Psoas muscle (tissue), 8 donors: ENCODE data around the gene PDGFC. TPM values are rescaled to one million over a fixed set of nuclear protein-coding genes. Genes with fewer than 3 reads are reported as not detected.

ENCODE experiments used
- ATAC-seq, 4 donors: fragments of 200-7000 bp; cut with Tn5 transposase; one replicate each; pipeline ENCODE4 v1.9.1; 2020; ENCODE audit warnings: moderate library complexity in 3 of 4, mild to moderate bottlenecking in 2 of 4
- DNase-seq, 2 donors: peaks; one replicate each; pipeline ENCODE4 v3.0.0-alpha.2; 2020
- H3K27ac ChIP-seq: fragments of 200-600 bp; one replicate; pipeline ENCODE4 v1.8.0; 2022
- H3K27me3 ChIP-seq, 3 donors: fragments of 200-600 bp in 1 of 3; one replicate each; pipeline versions ENCODE4 v1.6.1 to v1.8.0; 2013 to 2022; ENCODE audit warnings: low read length in 2 of 3, mild to moderate bottlenecking in 2 of 3, moderate library complexity in 1 of 3; ENCODE audit not compliant: insufficient read depth in 3 of 3
- H3K36me3 ChIP-seq, 2 donors: fragments of 200-600 bp in 1 of 2; one replicate each; pipeline versions ENCODE4 v1.6.1 to v1.8.0; 2013 to 2022; ENCODE audit warnings: low read depth in 1 of 2, mild to moderate bottlenecking in 1 of 2, moderate library complexity in 1 of 2; ENCODE audit not compliant: insufficient read depth in 1 of 2
- H3K4me1 ChIP-seq: fragments of 200-600 bp; one replicate; pipeline ENCODE4 v1.8.0; 2022
- H3K4me3 ChIP-seq: fragments of 200-600 bp; one replicate; pipeline ENCODE4 v1.8.0; 2022; ENCODE audit warnings: mild to moderate bottlenecking
- H3K9me3 ChIP-seq: fragments of 200-600 bp; one replicate; pipeline ENCODE4 v1.8.0; 2022
- WGBS, 3 donors: extraction: QIAGEN DNeasy Blood & Tissue Kit; methylation state at CpG; one replicate each; pipeline versions ENCODE4 v1.1.6 to v1.1.7; 2013; 5-methylcytosine and 5-hydroxymethylcytosine counted together
- intact Hi-C, 2 donors: fragments of 100-400 bp; cut with DNase I; formaldehyde crosslinking; loops; one replicate each; pipeline versions ENCODE4 v1.11.0 to v1.14.2; 2022
- polyA plus RNA-seq, 3 donors: library from polyadenylated mRNA; stranded (reverse); fragments of 200-250 nt; gene quantifications; one replicate each; pipeline ENCODE4 v1.2.3, GENCODE V29; 2013
- total RNA-seq, 4 donors: library from RNA; stranded (reverse); fragmentation: NEBNext Ultra II Directional in 2 of 4; extraction: Animal tissue kit (Norgen Biotek cat#: 25700) in 2 of 4; gene quantifications; one replicate each; pipeline versions ENCODE4 v1.2.1 to v1.2.4, GENCODE V29; 2021 to 2023
- TF ChIP-seq, protein P1 (sequence below): fragments of 200-600 bp; IDR thresholded peaks from one replicate; pipeline ENCODE4 v1.8.0; 2022; ENCODE audit warnings: antibody characterized with exemption
- donor health status: healthy with polysubstance abuse.
- donor health status: DM: no; HTN: no; CAD: no; lungs with moderate emphysema.
- donor health status: Bipolar disorder and iron deficiency.
- donor health status: healthy.
- donor health status: DM: yes; HTN: yes; CAD: no.
- donor health status: DM: no; HTN: no; CAD: no.
- donor health status: DM: no; HTN: no; CAD: no.
- donor health status: DM: yes; HTN: yes; CAD: no.

PDGFC gene
- total and polyA plus RNA-seq, 7 donors: 2.2 to 19.8 (median 6.3) TPM

- TF ChIP-seq, protein P1, sequence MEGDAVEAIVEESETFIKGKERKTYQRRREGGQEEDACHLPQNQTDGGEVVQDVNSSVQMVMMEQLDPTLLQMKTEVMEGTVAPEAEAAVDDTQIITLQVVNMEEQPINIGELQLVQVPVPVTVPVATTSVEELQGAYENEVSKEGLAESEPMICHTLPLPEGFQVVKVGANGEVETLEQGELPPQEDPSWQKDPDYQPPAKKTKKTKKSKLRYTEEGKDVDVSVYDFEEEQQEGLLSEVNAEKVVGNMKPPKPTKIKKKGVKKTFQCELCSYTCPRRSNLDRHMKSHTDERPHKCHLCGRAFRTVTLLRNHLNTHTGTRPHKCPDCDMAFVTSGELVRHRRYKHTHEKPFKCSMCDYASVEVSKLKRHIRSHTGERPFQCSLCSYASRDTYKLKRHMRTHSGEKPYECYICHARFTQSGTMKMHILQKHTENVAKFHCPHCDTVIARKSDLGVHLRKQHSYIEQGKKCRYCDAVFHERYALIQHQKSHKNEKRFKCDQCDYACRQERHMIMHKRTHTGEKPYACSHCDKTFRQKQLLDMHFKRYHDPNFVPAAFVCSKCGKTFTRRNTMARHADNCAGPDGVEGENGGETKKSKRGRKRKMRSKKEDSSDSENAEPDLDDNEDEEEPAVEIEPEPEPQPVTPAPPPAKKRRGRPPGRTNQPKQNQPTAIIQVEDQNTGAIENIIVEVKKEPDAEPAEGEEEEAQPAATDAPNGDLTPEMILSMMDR: no peak
- Histone ChIP-seq H3K9me3 (no peaks in the 10 kb centered on the region), H3K4me3 (no peak overlapping the region), H3K36me3 (no peaks in the 10 kb centered on the region), H3K27ac (no peak overlapping the region), H3K4me1 (no peaks in the 10 kb centered on the region), H3K27me3 (no peaks in the 10 kb centered on the region)
- 84 to 89% (median 85%) methylated on average over 1 of the region's 1 CpG for WGBS, 3 donors
- DNase-seq: no peak
- no peak for ATAC-seq
- intact Hi-C loops: no loop called here
Measured at GRCh38 chr4:156923525-156923924, 48.1 kb downstream of the PDGFC start.

- H3K27me3 ChIP-seq: no peaks in the 10 kb centered on the region
- no peaks in the 10 kb centered on the region for H3K9me3 ChIP-seq
- DNase-seq (no peak), ATAC-seq (no peak)
- H3K4me3 ChIP-seq: no peak overlapping the region
- 89 to 100% (median 97%) methylated on average over 2 of the region's 2 CpGs for WGBS, 3 donors
- no peaks in the 10 kb centered on the region for H3K36me3 ChIP-seq
- H3K27ac ChIP-seq: no peak overlapping the region
- no peaks in the 10 kb centered on the region for H3K4me1 ChIP-seq
- TF ChIP-seq, protein P1: no peak
- intact Hi-C loops: no loop called here
Measured at GRCh38 chr4:156915221-156915620, 56.4 kb downstream of the PDGFC start.

DNA sequence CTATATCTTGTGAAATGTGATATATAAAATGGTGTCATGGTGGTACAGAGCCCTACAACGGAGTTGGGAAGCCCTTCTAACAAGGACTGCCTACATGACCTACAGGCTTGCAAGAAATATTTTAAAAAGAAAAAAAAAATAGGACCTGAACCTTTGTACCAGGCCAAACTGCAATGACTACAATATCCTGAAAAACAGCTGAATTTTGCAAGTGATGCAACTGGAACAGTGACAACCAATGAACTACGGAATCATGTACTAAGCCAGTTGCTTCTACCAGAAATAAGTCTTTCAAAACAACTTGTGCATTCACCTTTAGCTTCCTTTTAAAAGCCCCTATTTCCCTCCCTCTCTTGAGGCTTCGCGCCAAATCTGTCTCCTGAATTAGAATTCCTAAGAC lies 58.4 kb downstream of the PDGFC start:
- TF ChIP-seq, protein P1: no peak
- DNase-seq (no peak), ATAC-seq (no peak)
- intact Hi-C loops: no loop called here
- no peak overlapping the region for H3K27ac ChIP-seq
- no peaks in the 10 kb centered on the region for H3K27me3 ChIP-seq
- no peaks in the 10 kb centered on the region for H3K36me3 ChIP-seq
- H3K4me3 ChIP-seq: no peak overlapping the region
- 92 to 99% (median 94%) methylated on average over 4 of the region's 4 CpGs for WGBS, 3 donors
- no peaks in the 10 kb centered on the region for H3K4me1 ChIP-seq
- no peaks in the 10 kb centered on the region for H3K9me3 ChIP-seq

GRCh38 chr4:156909010-156909409 lies 62.6 kb downstream of the PDGFC start:
- no peak for ATAC-seq
- Histone ChIP-seq H3K27ac (no peak overlapping the region), H3K4me3 (no peak overlapping the region), H3K36me3 (no peaks in the 10 kb centered on the region), H3K9me3 (no peaks in the 10 kb centered on the region), H3K4me1 (no peaks in the 10 kb centered on the region), H3K27me3 (no peaks in the 10 kb centered on the region)
- TF ChIP-seq, protein P1: no peak
- DNase-seq: no peak
- intact Hi-C loops: no loop called here
- 75 to 84% (median 78%) methylated on average over 2 of the region's 2 CpGs for WGBS, 3 donors

GRCh38 chr4:156906325-156906724 lies 65.3 kb downstream of the PDGFC start:
- TF ChIP-seq, protein P1: no peak
- WGBS, 3 donors: 26 to 44% (median 40%) methylated on average over 2 of the region's 2 CpGs
- H3K4me3 ChIP-seq: no peak overlapping the region
- no peak overlapping the region for H3K27ac ChIP-seq
- ATAC-seq (no peak), DNase-seq (no peak)
- no peaks in the 10 kb centered on the region for H3K4me1 ChIP-seq
- H3K27me3 ChIP-seq: no peaks in the 10 kb centered on the region
- H3K9me3 ChIP-seq: no peaks in the 10 kb centered on the region
- no peaks in the 10 kb centered on the region for H3K36me3 ChIP-seq
- intact Hi-C loops: no loop called here
